Thyroid gland (tissue), 4 donors: Measurements from ENCODE around the gene PSMA8.

Experiments used
- CTCF ChIP-seq, 6 experiments: fragments of 200-600 bp in 3 of 6; fragments of 450-650 bp in 3 of 6; sonication (generic) in 3 of 6; IDR thresholded peaks; one replicate each; pipeline ENCODE4 v1.5.1; 2016 to 2019; ENCODE audit warnings: antibody characterized with exemption in 6 of 6, mild to moderate bottlenecking in 2 of 6, inconsistent platforms in 1 of 6, moderate library complexity in 1 of 6
- POLR2A ChIP-seq, 2 donors: fragments of 450-650 bp; IDR thresholded peaks; one replicate each; pipeline ENCODE4 v1.6.1; 2017; ENCODE audit warnings: antibody characterized with exemption in 2 of 2, mild to moderate bottlenecking in 2 of 2, moderate library complexity in 1 of 2

GRCh38 chr18:26121476-26121875 lies 12.2 kb upstream of the PSMA8 start:
- TF ChIP-seq CTCF (IDR thresholded peaks at IDR 0.05) (no peak), POLR2A (IDR thresholded peaks at IDR 0.05) (no peak)
